Hepatocyte (in vitro differentiated cells): ENCODE results near the gene FYN. TPM values are rescaled to one million over a fixed set of nuclear protein-coding genes. Genes with fewer than 3 reads are reported as not detected.

Source experiments
- DNase-seq: peaks from one replicate; pipeline ENCODE4 v3.0.0-alpha.2; 2016; ENCODE audit warnings: low spot score
- H2AFZ ChIP-seq: fragments of 200-600 bp; sonication (generic); 2 replicates; pipeline ENCODE4 v1.6.0; 2016; ENCODE audit warnings: antibody characterized with exemption, mild to moderate bottlenecking
- H3K27ac ChIP-seq: fragments of 200-600 bp; sonication (generic); 2 replicates; pipeline ENCODE4 v1.5.1; 2016; ENCODE audit warnings: mild to moderate bottlenecking
- H3K27me3 ChIP-seq: fragments of 200-600 bp; sonication (generic); 2 replicates; pipeline ENCODE4 v1.6.1; 2016
- H3K36me3 ChIP-seq: fragments of 200-600 bp; sonication (generic); replicated peaks from 2 replicates; pipeline ENCODE4 v1.5.1; 2016; ENCODE audit warnings: low read depth; ENCODE audit not compliant: insufficient read depth
- H3K4me1 ChIP-seq: fragments of 200-600 bp; sonication (generic); 2 replicates; pipeline ENCODE4 v1.5.1; 2016; ENCODE audit warnings: mild to moderate bottlenecking, moderate library complexity; ENCODE audit not compliant: insufficient read depth
- H3K4me2 ChIP-seq: fragments of 200-600 bp; sonication (generic); 2 replicates; pipeline ENCODE4 v1.6.0; 2016
- H3K4me3 ChIP-seq: fragments of 200-600 bp; sonication (generic); 2 replicates; pipeline ENCODE4 v1.5.1; 2016; ENCODE audit warnings: mild to moderate bottlenecking
- H3K79me2 ChIP-seq: fragments of 200-600 bp; sonication (generic); 2 replicates; pipeline ENCODE4 v1.6.0; 2017; ENCODE audit warnings: mild to moderate bottlenecking
- H3K9me2 ChIP-seq: fragments of 200-600 bp; sonication (generic); replicated peaks from 2 replicates; pipeline ENCODE4 v1.6.0; 2017; ENCODE audit warnings: mild to moderate bottlenecking; ENCODE audit not compliant: insufficient read depth
- H3K9me3 ChIP-seq: fragments of 200-600 bp; sonication (generic); 2 replicates; pipeline ENCODE4 v1.5.1; 2016; ENCODE audit warnings: low read depth, mild to moderate bottlenecking
- H4K20me1 ChIP-seq: fragments of 200-600 bp; sonication (generic); 2 replicates; pipeline ENCODE4 v1.6.0; 2016; ENCODE audit warnings: mild to moderate bottlenecking; ENCODE audit not compliant: insufficient read depth, poor library complexity, severe bottlenecking
- CTCF ChIP-seq: fragments of 200-600 bp; sonication (generic); IDR thresholded peaks from 2 replicates; pipeline ENCODE4 v1.5.1; 2016; ENCODE audit warnings: antibody characterized with exemption, mild to moderate bottlenecking; ENCODE audit not compliant: poor library complexity
- EZH2 ChIP-seq: fragments of 200-600 bp; sonication (generic); IDR thresholded peaks from 2 replicates; pipeline ENCODE4 v1.6.1; 2016; ENCODE audit warnings: antibody characterized with exemption, mild to moderate bottlenecking, borderline replicate concordance
- EZH2phosphoT487 ChIP-seq: fragments of 200-600 bp; sonication (generic); IDR thresholded peaks from one replicate; pipeline ENCODE4 v1.6.1; 2018; ENCODE audit warnings: antibody characterized with exemption, mild to moderate bottlenecking, low read depth, moderate library complexity; ENCODE audit not compliant: unreplicated experiment, severe bottlenecking
- WGBS: methylation state at CpG from one replicate; pipeline ENCODE4 v1.1.6; 2016; ENCODE audit warnings: low lambda C conversion rate; ENCODE audit errors: missing lambda C conversion rate; 5-methylcytosine and 5-hydroxymethylcytosine counted together
- polyA plus RNA-seq: library from polyadenylated mRNA; unstranded; fragments of >200 nt; fragmentation: Nextera tagmentation; extraction: Ambion mirVana; gene quantifications from 2 replicates; pipeline ENCODE4 v1.2.1, GENCODE V29; 2016
- total RNA-seq: library from RNA; depleted of rRNA; stranded (reverse); fragments of >200 nt; gene quantifications from 2 replicates; pipeline ENCODE4 v1.2.3, GENCODE V29; 2014

Gene FYN
- total and polyA plus RNA-seq, 2 experiments from 2014 or later: 40.0 to 70.1 TPM

- Histone ChIP-seq H3K9me2 (no peaks in the 10 kb centered on the region), H3K9me3 (no peaks in the 10 kb centered on the region), H3K4me3 (no peak overlapping the region), H3K4me2 (no peak overlapping the region), H3K27ac (no peak overlapping the region), H3K27me3 (no peaks in the 10 kb centered on the region), H3K79me2 (peaks cover 14% of the 10 kb centered on the region), H4K20me1 (no peaks in the 10 kb centered on the region), H2AFZ (no peak overlapping the region), H3K36me3 (no peaks in the 10 kb centered on the region), H3K4me1 (no peaks in the 10 kb centered on the region)
- 74% methylated on average over 11 of the region's 11 CpGs for WGBS
- no peak for DNase-seq
- no peak for TF ChIP-seq EZH2phosphoT487
- TF ChIP-seq CTCF: no peak
- no peak for TF ChIP-seq EZH2
These were observed 73.5 kb downstream of the FYN start for GRCh38 chr6:111799576-111800258.

GRCh38 chr6:111798281-111798725 lies 74.9 kb downstream of the FYN start:
- 88% methylated on average over 5 of the region's 5 CpGs for WGBS
- no peak overlapping the region for H3K4me3 ChIP-seq
- H3K9me3 ChIP-seq: no peaks in the 10 kb centered on the region
- H3K4me2 ChIP-seq: no peak overlapping the region
- no peaks in the 10 kb centered on the region for H4K20me1 ChIP-seq
- no peaks in the 10 kb centered on the region for H3K4me1 ChIP-seq
- no peaks in the 10 kb centered on the region for H3K9me2 ChIP-seq
- H3K27me3 ChIP-seq: no peaks in the 10 kb centered on the region
- no peak for DNase-seq
- peaks cover 14% of the 10 kb centered on the region for H3K79me2 ChIP-seq
- TF ChIP-seq EZH2: no peak
- no peak for TF ChIP-seq EZH2phosphoT487
- no peak for TF ChIP-seq CTCF
- no peaks in the 10 kb centered on the region for H3K36me3 ChIP-seq
- no peak overlapping the region for H2AFZ ChIP-seq
- H3K27ac ChIP-seq: no peak overlapping the region

- no peak for DNase-seq
- no peak overlapping the region for H3K27ac ChIP-seq
- TF ChIP-seq EZH2: no peak
- no peak for TF ChIP-seq CTCF
- H3K27me3 ChIP-seq: no peaks in the 10 kb centered on the region
- no peaks in the 10 kb centered on the region for H3K4me1 ChIP-seq
- no peaks in the 10 kb centered on the region for H4K20me1 ChIP-seq
- 97% methylated on average over 3 of the region's 3 CpGs for WGBS
- no peaks in the 10 kb centered on the region for H3K9me2 ChIP-seq
- no peaks in the 10 kb centered on the region for H3K9me3 ChIP-seq
- H3K36me3 ChIP-seq: no peaks in the 10 kb centered on the region
- no peak overlapping the region for H3K4me3 ChIP-seq
- H3K79me2 ChIP-seq: peaks cover 17% of the 10 kb centered on the region
- H2AFZ ChIP-seq: no peak overlapping the region
- H3K4me2 ChIP-seq: no peak overlapping the region
These were observed 76.8 kb downstream of the FYN start for GRCh38 chr6:111796310-111796918.
